GM19468 (cell line): ENCODE results near the gene CTSD.
"Not testable (repeated sequence)": the region's sequence is repeated elsewhere in the genome, so short reads cannot be mapped to it uniquely, and the experiment has no call there.

Experiments
- ATAC-seq: cut with Tn5 transposase; IDR thresholded peaks from one replicate; pipeline ENCODE4 v1.9.1; 2021; ENCODE audit warnings: mild to moderate bottlenecking, moderate library complexity, moderate number of reproducible peaks; ENCODE audit not compliant: unreplicated experiment; ENCODE audit errors: extremely low read depth

CTSD gene

GRCh38 chr11:1771700-1772099 lies 8.0 kb upstream of the CTSD start:
- ATAC-seq, result no peak

- ATAC-seq, result no peak
These were observed 7.5 kb upstream of the CTSD start for GRCh38 chr11:1771273-1771672.

DNA sequence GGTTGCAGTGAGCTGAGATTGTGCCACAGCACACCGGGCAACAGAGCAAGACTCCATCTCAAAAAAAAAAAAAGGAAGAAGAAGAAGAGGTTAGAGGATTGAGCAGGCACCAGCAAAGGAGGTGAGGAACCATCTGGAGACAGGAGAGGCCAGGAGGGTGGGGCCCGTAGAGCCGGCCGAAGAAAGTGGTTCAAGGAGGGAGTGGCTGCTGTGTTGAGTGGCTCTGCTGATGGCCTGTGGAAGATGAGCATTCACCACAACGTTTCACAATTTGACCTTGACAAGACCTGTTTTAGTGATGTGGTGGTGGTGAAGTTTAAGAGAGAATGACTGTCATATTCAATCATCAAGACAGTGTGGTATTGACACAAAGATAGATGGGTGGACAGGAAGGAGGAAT lies 6.8 kb upstream of the CTSD start:
- no peak for ATAC-seq

- ATAC-seq, result no peak
These were observed 6.3 kb upstream of the CTSD start for GRCh38 chr11:1770061-1770460.

- not testable (repeated sequence) for ATAC-seq
These were observed 5.7 kb upstream of the CTSD start for GRCh38 chr11:1769304-1769936.

- no peak for ATAC-seq
These were observed 4.4 kb upstream of the CTSD start for GRCh38 chr11:1768141-1768469.

DNA sequence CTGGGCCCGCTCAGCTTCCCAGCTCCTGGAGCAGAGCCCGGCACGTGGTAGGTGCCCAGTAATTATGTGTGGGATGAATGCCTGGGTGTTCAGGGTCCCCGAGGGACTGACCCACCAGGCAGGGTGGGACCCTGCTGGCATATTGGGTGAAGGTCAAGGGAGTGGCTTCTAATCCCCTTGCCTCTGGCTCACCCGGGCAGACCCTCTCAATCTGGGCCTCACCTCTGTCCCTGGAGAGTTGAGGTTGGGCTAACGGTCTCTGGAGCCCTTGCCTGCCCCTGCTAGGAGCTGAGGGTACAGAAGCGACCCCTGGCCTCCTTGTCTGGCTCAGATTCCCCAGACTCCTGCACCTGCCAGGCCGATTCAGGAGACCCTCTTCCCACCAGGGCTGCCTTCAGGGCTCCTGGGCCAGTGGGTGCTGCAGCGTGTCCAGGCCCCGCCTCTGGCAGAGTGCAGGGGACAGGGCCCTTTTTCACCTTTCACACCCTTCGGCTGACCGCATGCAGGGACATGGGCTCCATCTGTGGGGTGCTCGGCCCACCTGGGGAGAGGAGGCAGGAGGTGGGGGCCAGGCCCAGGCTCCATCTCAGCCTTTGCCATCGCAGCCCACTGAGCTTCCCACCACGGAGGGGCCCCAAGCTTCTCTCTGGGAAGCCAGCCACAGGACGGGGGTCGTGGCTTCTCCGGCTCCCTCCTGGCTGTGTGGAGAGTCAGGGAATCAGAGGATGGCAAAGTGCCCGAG lies 3.8 kb upstream of the CTSD start:
- ATAC-seq, result no peak

DNA sequence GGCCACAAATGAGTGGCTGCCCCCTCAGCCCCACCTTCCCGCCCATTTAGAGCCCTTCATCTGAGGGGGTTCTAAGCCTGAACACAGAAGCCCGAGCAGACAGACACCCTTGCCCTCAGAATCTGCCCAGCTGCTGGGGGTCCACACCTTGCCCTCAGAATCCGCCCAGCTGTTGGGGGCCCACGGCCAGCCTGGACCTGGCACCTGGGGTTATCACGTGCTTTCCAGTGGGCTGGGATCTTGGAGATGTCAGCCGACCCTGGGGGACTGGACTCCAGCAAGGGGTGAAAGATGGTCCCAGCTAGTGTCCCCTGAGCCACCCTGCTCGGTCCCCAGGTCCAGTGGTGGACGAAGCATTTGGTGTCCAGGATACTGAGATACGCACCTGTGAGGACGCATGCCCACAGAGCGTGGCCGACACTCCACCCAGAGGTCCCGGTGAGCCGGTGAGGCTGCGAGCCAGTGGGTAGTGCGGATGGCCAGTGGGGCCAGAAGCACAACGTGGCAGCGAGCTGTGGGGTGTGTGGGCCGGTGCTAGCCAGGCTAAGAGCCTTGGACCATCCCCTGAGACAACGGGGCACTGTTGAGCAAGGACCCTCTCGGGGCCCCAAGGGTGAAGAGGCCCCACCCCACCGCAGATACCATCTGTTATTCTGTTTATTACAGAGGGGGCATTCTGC lies 3.1 kb upstream of the CTSD start:
- ATAC-seq, result no peak

- ATAC-seq, result no peak
These were observed 2.4 kb upstream of the CTSD start for GRCh38 chr11:1765871-1766718.

DNA sequence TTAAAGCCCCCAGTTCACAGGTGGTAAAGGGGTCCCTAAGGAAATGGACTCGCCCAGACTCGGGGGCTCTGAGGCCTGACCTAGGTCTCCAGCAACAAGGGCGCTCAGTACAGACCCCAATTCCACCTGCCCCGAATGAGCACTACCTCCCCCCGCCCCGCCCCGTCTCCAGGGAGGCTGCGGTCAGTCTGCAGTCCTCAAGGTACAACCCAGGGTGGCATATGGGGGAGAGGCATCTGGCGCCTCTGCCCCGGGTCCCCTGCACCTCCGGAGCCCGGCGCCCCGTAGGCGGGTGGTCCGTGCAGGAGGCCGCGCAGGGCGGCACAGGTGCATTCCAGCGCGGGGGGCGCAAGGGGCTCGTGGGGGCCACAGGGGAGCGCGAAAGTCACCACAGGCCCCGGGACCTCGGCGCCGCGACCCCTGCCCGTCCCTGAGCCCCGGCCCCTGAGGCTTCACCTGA lies 361 bp downstream of the CTSD start:
- ATAC-seq, result no peak

- ATAC-seq, result no peak
These were observed 1.0 kb downstream of the CTSD start for GRCh38 chr11:1762537-1763302.

DNA sequence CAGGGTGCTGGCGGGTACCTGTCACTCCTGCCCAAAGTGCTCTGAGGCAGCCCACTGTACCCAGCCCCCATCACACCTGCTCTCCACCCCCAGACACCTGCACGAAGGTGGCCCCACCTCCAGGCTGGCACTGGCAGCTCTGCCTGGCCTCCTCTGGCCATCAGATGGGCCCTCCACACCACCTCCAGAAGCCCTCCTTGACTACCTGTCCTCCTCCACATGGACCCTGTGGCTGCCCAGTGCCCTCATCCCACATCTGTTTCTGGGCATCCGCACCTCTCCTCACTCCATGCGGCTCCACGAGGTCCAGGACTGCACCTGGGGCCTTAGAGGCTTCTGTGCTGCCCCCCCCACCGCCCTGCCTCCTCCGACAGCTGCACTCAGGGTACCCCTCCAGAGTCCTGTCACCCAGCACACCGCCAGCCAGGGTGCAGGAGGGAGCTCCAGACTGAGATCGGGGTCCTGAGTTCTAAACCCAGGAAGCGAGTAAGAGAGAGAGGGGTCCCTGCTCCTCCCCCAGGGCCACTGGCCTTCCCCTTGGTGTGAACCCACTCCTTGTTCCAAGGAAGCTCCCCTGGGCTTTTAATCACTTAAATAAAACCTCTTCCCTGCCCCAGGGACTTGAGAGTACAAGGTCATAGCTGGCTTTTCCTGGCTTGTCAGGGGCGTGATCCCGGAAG lies 1.7 kb downstream of the CTSD start:
- ATAC-seq, result no peak

- ATAC-seq, result no peak
These were observed 2.4 kb downstream of the CTSD start for GRCh38 chr11:1761110-1761856.

DNA sequence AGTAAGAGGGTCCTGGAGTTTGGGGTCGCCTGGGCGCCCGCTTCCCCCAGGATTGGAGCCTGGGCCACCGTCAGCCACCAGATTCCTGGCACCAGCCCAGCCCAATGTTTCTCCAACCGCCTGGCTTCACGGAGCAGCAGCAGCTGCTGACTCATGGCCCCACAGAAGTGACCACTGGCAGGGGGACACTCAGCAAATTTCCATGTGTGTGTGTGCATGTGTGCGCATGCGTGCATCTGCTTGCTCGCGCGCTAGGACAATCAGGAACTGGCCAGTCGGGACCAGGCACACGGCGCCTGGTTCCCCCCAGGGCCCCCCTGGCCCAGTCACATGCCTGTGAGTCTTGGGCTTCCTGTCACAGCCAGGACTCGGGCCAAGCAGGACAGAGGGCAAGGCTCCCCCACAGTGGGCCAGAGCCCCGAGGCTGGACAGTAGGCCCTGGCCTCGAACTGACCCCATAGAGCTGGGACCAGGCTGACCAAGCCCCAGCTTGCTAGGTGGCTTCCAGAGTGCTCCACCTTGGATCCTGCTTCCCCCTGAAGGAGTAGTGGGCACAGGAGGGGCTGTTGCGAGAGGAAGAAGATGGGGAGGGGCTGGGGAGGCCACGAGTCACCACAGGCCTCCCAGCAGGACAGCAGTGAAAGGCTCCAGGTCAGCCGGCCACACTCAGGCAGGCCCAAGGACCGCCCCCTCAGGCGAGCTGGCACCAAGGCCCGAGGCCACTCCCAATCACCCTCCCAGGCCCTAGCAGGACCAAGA lies 3.2 kb downstream of the CTSD start:
- ATAC-seq, result no peak

DNA sequence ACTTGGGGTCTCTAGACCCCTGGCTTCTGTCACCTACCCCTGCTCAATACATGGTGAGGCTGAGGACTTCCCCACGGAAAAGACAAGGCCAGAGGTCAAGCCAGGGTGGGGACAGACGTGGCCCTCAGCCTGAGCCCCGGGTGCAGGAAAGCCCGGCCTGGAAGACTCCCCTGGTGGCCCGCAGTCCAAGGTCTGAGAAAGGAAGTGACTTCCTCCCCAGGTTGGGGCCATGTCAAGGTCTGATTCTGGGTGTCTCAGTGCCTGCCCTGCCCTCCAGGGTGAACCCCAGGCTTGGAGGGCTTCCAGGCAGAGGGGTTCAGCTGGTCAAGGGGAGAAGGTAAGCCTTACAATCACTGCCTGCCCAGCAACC lies 3.9 kb downstream of the CTSD start:
- no peak for ATAC-seq

DNA sequence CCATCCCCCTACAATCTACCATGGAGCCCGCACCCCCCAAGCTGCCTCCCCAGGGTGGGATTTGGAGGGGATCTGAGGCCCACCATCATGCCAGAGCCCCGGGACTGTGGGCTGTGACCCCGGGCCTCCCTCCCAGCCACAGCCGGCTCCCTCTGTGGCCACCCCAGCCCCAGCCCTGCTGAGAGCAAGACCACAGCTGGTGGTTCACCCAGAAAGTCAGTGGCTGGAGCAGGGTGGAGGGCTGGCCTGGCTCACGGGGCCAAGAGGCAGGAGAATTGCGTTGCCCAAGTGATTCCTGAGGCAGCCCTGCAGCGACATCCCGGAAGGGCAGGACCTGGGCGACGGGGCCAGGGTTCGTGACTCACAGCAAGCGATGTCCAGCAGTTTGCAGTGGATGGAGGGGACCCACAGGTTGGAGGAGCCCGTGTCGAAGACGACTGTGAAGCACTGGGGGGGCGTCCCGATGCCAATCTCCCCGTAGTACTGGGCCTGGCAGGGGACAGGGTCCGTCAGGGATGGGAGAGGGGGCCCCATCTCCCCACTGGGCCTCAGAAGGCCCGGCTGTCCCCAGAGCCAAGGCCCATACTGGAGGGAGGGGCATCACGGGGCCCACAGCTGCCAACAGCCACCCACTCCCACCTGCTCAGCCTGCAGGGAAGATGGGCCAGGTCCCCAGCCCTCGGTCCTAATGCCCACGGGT lies 4.4 kb downstream of the CTSD start:
- ATAC-seq, result no peak

GRCh38 chr11:1758611-1759150 lies 5.0 kb downstream of the CTSD start:
- no peak for ATAC-seq
